Measurements from ENCODE around the gene TSPAN10. TPM values are rescaled to one million over a fixed set of nuclear protein-coding genes. Genes with fewer than 3 reads are reported as not detected.

TSPAN10 gene
- total and polyA plus RNA-seq, 2 of the 8 experiments (the other 6 are each of a cell fraction or from before 2014, with no cell fraction given): 0.99 to 1.1 TPM

- TF ChIP-seq TCF12 (IDR thresholded peaks at IDR 0.05; ENCODE audit: low read depth, low read length) (no peak), SP4 (IDR thresholded peaks at IDR 0.05; ENCODE audit: low read length) (no peak), MAFK (IDR thresholded peaks at IDR 0.05; ENCODE audit: low read depth, low read length) (no peak), POLR2AphosphoS5 (IDR thresholded peaks at IDR 0.05; ENCODE audit: low read depth, low read length) (no peak), CBX8 (IDR thresholded peaks at IDR 0.05; ENCODE audit: borderline replicate concordance, low read depth, low read length) (no peak), KDM1A (IDR thresholded peaks at IDR 0.05; ENCODE audit: borderline replicate concordance, low read length) (no peak)
Observed at GRCh38 chr17:81656118-81656743, 19.2 kb downstream of the TSPAN10 start, which contains the start of gene PDE6G (continued).

All from H1 (cell line).